ENCODE data around the gene USP16.
"Not testable (repeated sequence)": the region's sequence is repeated elsewhere in the genome, so short reads cannot be mapped to it uniquely, and the experiment has no call there.

Gene USP16

GRCh38 chr21:29007135-29007534, 17.3 kb upstream of the USP16 start:
- H3K27me3 Mint-ChIP-seq (ENCODE audit: low read depth, poor library complexity): peaks cover 18% of the 10 kb centered on the region
- DNase-seq: no peak
- no peak overlapping the region for H3K27ac Mint-ChIP-seq
- peaks cover 14% of the 10 kb centered on the region for H3K4me1 Mint-ChIP-seq
- H3K9me3 Mint-ChIP-seq: no peaks in the 10 kb centered on the region
- no peaks in the 10 kb centered on the region for H3K36me3 Mint-ChIP-seq (ENCODE audit: low read depth)
- H3K4me3 Mint-ChIP-seq: no peak overlapping the region
- no peak for TF ChIP-seq CTCF (IDR thresholded peaks at IDR 0.05)

DNA sequence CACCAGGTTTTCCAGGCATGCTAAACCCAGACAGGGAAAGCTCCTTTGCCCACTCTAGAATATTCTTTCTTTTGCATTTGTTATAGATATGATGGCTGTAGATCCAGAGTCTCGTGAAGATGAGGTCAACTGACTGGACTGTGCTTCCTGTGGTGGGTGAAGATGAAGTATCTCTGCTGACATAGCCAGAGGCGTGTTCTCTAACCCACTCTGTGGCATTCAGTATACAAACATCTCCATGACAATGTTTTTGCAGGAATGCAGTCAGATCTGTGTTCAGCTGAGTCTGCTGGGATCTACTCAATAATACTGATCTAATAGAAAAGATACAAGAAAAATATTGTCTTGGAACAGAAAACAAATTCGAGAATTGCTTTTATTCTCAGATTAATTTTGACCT, 16.7 kb upstream of the USP16 start:
- TF ChIP-seq CTCF (IDR thresholded peaks at IDR 0.05): no peak
- H3K36me3 Mint-ChIP-seq (ENCODE audit: low read depth): peaks cover 5% of the 10 kb centered on the region
- H3K4me1 Mint-ChIP-seq: peaks cover 7% of the 10 kb centered on the region
- peaks cover 21% of the 10 kb centered on the region for H3K27me3 Mint-ChIP-seq (ENCODE audit: low read depth, poor library complexity)
- no peak for DNase-seq
- H3K27ac Mint-ChIP-seq: no peak overlapping the region
- no peak overlapping the region for H3K4me3 Mint-ChIP-seq
- peaks cover 5% of the 10 kb centered on the region for H3K9me3 Mint-ChIP-seq

GRCh38 chr21:29008367-29008766, 16.1 kb upstream of the USP16 start:
- Mint-ChIP-seq H3K27ac (no peak overlapping the region), H3K9me3 (peaks cover 10% of the 10 kb centered on the region), H3K27me3 (ENCODE audit: low read depth, poor library complexity) (peaks cover 21% of the 10 kb centered on the region), H3K4me3 (no peak overlapping the region), H3K4me1 (peaks cover 6% of the 10 kb centered on the region), H3K36me3 (ENCODE audit: low read depth) (peaks cover 11% of the 10 kb centered on the region)
- no peak for TF ChIP-seq CTCF (IDR thresholded peaks at IDR 0.05)
- no peak for DNase-seq

- not testable (repeated sequence) for H3K4me3 Mint-ChIP-seq, H3K4me1 Mint-ChIP-seq, DNase-seq, H3K27ac Mint-ChIP-seq
- Mint-ChIP-seq H3K27me3 (ENCODE audit: low read depth, poor library complexity) (peaks cover 18% of the 10 kb centered on the region), H3K9me3 (peaks cover 18% of the 10 kb centered on the region), H3K36me3 (ENCODE audit: low read depth) (peaks cover 19% of the 10 kb centered on the region)
These were observed 13.2 kb upstream of the USP16 start for GRCh38 chr21:29011236-29011635.

- no peak for DNase-seq
- no peak for TF ChIP-seq CTCF (IDR thresholded peaks at IDR 0.05)
- Mint-ChIP-seq H3K27me3 (ENCODE audit: low read depth, poor library complexity) (peaks cover 25% of the 10 kb centered on the region), H3K4me3 (peak overlapping the region; percentile 86), H3K36me3 (ENCODE audit: low read depth) (peaks cover 14% of the 10 kb centered on the region), H3K9me3 (peaks cover 14% of the 10 kb centered on the region), H3K27ac (no peak overlapping the region), H3K4me1 (peaks cover 10% of the 10 kb centered on the region)
These were observed 6.7 kb upstream of the USP16 start for GRCh38 chr21:29017639-29018237.

DNA sequence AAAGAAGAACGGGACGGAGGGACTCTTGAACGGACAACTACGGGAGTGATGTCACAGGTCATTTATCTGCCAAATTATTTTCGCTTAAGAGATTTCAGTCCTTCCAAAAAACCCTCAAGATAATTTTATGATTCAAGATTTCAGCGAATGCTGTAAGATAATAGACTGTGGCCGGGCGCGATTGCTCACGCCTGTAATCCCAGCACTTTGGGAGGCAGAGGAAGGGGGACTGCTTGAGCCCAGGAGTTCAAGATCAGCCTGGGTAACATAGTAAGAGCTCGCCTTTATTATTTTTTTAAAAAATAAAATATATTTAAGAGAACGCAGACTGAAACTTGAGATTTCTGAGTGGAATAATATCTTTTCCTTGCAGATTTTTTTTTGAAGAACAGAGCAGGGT, 5.9 kb upstream of the USP16 start:
- Mint-ChIP-seq H3K4me3 (peak overlapping the region; percentile 86), H3K9me3 (peaks cover 12% of the 10 kb centered on the region), H3K27ac (no peak overlapping the region), H3K27me3 (ENCODE audit: low read depth, poor library complexity) (peaks cover 25% of the 10 kb centered on the region), H3K36me3 (ENCODE audit: low read depth) (peaks cover 8% of the 10 kb centered on the region), H3K4me1 (peaks cover 10% of the 10 kb centered on the region)
- no peak for DNase-seq
- TF ChIP-seq CTCF (IDR thresholded peaks at IDR 0.05): no peak
